ENCODE data around the gene PHPT1.

DNA sequence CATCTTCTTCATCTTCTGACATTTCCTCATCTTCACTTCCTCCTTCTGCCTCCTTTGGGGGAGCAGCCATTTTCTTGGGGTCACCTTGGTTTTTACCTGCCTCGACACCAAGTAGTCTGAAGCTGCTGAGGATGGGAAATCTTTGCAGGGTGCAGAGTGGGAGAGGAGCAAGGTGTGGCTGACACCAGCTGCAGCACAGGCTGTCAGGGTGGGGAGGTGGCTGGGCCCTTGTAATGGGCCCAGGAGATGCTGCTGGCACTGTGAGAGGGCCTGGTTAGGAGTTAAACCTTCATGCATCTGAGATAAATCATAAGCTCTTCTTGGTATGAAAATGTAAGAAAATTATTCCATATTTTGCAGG is 33.8 kb upstream of the PHPT1 start:
- TF ChIP-seq, protein P1, sequence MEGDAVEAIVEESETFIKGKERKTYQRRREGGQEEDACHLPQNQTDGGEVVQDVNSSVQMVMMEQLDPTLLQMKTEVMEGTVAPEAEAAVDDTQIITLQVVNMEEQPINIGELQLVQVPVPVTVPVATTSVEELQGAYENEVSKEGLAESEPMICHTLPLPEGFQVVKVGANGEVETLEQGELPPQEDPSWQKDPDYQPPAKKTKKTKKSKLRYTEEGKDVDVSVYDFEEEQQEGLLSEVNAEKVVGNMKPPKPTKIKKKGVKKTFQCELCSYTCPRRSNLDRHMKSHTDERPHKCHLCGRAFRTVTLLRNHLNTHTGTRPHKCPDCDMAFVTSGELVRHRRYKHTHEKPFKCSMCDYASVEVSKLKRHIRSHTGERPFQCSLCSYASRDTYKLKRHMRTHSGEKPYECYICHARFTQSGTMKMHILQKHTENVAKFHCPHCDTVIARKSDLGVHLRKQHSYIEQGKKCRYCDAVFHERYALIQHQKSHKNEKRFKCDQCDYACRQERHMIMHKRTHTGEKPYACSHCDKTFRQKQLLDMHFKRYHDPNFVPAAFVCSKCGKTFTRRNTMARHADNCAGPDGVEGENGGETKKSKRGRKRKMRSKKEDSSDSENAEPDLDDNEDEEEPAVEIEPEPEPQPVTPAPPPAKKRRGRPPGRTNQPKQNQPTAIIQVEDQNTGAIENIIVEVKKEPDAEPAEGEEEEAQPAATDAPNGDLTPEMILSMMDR (IDR thresholded peaks at IDR 0.05; ENCODE audit: poor library complexity) = no peak
- TF ChIP-seq EZH2 (IDR thresholded peaks at IDR 0.05; ENCODE audit: borderline replicate concordance) (no peak), EZH2phosphoT487 (IDR thresholded peaks at IDR 0.05; ENCODE audit: low read depth, severe bottlenecking, unreplicated experiment) (no peak)

Data from hepatocyte (in vitro differentiated cells).